CD4-positive, alpha-beta T cell treated with Interleukin-17A for 1 hour (primary cell): ENCODE measurements around the gene CATSPERB.
A peak's percentile ranks its signal among the peaks of the same experiment; 100 is the strongest.
"Not testable (repeated sequence)": the region's sequence is repeated elsewhere in the genome, so short reads cannot be mapped to it uniquely, and the experiment has no call there.

Experiments used
- DNase-seq: peaks from one replicate; pipeline ENCODE4 v3.0.0-alpha.2; 2020

Gene CATSPERB

DNA sequence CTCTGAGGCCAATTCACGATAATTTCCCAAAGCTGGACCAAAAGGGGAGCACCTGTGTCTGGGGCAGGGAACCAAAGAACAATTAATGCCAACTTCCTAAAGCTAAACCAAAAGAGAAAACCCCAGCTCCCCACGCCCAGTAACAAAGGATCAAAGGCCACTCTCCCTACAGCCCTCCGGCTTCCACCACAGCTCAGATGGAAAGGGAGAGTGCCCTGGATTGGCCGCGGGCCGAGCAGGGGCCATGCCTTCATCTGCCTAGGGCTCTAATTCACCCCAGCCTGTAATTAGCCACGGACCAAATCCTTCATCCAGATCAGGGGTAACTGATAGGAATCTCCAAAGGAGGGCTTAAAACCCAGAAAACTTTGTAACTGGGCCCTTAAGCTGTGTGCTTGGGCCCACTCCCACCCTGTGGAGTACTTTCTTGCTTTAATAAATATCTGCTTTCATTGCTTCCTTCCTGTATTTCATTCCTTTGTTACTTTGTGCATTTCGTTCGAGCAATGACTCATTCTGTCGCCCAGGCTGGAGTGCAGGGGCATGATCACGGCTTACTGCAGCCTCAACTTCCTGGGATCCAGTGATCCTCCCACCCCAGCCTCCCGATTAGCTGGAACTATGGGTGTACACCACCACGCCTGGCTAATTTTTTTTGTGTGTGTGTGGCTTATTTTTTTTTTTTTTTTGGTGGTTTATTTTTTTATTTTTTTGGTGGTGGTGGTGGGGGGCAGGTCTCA lies 156.2 kb downstream of the CATSPERB start:
- no peak for DNase-seq

DNA sequence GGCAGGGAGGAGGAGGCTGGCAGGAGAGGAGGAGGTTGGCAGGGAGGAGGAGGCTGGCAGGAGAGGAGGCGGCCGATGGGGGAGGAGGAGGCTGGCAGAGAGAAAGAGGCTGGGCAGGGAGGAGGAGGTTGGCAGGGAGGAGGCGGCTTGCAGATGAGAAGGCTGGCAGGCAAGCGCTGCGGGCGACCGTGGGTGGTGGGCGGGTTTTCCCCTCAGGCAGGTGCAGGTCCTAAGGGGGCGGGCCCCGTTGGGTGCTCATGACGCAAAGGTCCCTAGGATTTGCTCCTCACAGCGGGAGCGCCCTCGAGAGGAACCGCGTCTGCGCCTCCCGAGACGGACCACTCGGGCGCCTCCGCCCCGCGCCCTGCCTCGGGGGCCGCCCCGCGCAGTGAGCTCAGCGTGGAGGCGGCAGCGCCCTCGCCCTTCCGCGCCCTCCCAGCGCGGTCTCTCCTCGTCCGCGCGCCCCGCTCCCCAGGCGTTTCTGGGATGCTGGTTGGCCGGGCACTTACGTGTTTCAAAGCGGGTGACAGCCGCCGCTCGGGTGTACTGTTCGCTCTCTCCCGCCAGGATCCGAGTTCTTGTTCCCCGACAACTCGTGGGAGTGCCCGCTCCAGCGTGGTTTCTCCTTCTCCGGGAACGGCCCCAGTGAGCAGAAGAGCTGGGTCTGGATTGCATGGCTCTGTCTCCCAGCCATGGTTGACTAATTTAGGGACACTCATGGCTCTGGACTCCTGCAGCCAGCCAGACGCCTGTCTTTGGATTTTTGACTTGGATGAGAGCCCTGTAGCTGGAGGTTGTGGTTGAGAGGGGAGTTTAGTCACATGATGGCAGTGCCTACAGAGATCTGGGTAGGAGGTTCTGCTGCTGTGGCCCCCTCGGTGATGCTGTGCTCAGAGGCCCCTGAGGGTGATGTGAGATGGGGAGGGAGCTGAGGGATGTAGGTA lies 157.7 kb downstream of the CATSPERB start:
- peak; percentile 71 for DNase-seq

GRCh38 chr14:91573528-91573893 lies 158.4 kb downstream of the CATSPERB start:
- no peak for DNase-seq

GRCh38 chr14:91570021-91570420 lies 161.9 kb downstream of the CATSPERB start:
- no peak for DNase-seq

DNA sequence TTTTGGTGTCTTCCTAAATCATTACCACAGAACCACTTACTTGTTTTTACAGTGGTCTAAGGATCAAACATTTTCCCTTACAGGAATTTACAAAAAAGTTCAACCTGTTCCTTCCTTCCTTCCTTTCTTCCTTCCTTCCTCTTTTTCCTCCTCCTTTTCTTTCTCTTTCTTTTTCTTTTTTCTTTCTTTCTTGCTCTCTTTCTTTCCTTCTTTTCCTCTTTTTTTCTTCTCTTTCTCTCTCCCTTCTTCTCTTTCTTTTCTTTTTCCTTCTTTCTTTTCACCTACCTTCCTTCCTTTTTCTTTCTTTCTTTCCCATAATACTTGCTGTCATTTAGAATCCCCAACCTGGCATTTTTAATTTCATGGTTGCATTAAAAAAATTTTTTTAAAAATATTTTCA lies 162.6 kb downstream of the CATSPERB start:
- no peak for DNase-seq

- no peak for DNase-seq
These were observed 163.3 kb downstream of the CATSPERB start for GRCh38 chr14:91568626-91569025.

DNA sequence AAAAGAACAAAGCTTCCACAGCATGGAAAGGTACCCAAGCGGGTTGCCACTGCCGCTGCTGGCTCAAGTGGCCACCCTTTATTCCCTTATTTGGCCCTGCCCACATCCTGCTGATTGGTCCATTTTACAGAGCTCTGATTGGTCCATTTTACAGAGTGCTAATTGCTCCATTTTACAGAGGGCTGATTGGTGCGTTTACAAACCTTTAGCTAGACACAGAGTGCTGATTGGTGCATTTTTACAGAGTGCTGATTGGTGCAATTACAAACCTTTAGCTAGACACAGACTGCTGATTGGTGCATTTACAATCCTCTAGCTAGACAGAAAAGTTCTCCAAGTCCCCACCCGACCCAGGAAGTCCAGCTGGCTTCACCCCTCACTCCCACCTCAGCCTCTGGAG lies 164.1 kb downstream of the CATSPERB start:
- DNase-seq = not testable (repeated sequence)

- DNase-seq = no peak
These were observed 176.4 kb downstream of the CATSPERB start for GRCh38 chr14:91555531-91555930.

- DNase-seq = no peak
These were observed 177.2 kb downstream of the CATSPERB start for GRCh38 chr14:91554535-91555332.

GRCh38 chr14:91548108-91548507 lies 183.8 kb downstream of the CATSPERB start:
- DNase-seq = no peak

DNA sequence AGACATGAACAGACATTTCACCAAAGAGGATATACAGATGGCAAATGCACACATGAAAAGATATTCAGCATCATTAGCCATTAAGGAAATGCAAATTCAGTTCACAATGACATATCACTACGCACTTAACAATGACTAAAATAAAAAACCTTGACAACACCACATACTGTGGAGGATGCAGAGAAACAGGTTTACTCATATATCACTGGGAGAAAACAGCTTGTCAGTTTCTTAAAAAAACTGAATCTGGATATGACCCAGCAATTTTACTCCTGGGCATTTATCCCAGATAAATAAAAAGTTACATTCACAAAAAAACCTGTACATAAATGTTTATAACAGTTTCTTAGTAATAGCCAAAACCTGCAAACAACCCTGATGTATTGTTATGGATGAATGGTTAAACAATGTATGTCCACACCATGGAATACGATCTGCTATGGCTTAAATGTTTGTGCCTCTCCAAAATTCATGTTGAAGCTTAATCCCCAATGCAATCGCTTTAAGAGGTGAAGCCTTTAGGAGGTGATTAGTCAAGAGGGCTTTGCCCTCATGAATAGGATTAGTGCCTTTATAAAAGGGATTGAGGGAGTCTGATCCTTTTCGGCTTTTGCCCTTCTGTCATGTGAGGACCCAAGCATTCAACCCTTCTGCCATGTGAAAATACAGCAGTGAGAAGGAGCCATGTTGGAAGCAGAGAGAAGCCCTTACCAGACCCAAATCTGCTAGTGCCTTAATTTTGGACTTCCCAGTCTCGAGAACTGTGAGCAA lies 185.8 kb downstream of the CATSPERB start:
- no peak for DNase-seq

DNA sequence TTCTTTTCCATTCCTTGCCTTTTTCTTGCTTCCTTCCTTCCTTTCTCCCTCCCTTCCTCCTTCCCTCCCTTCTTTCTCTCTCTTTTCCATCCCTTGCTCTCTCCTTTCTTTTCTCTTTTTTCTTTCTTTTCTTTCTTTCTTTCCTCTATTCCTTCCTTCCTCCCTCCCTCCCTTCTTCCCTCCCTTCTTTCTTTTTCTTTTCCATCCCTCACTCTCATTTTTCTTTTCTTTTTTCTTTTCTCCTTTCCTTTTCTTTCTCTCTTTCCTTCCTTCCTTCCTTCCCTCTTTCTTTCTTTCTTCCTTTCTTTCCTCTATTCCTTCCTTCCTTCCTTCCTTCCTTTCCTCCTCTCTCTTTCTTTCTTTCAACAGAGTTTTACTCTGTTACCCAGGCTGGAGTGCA lies 186.7 kb downstream of the CATSPERB start:
- DNase-seq = no peak

DNA sequence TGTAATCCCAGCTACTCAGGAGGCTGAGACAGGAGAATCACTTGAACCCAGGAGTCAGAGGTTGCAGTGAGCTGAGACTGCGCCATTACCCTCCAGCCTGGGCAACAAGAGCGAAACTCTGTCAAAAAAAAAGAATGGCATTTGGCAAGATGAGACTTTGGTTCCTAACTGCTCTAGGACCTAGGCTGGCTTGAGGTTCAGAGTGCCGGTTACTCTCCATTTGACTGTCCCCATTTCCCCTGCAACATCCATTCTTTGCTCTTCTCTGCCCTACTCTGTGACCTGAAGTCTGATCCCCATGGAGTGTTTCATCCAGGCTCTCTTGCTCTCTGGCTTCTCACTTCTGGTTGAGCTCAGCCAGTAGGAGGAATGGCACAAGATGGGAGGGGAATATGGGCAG lies 195.6 kb downstream of the CATSPERB start:
- DNase-seq = no peak

DNA sequence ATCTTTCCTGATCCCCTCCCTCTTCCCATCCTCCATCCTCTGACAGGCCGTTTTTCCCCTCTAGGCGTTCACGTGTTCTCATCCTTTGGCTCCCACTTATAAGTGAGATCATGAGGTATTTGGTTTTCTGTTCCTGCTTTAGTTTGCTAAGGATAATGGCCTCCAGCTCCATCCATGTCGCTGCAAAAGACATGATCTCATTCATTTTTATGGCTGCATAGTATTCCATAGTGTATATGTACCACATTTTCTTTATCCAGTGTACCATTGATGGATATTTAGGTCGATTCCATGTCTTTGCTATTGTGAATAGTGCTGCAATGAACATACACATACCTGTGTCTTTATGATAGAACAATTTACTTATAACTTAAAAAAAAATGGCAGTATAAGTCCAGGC lies 197.8 kb downstream of the CATSPERB start:
- not testable (repeated sequence) for DNase-seq

- no peak for DNase-seq
These were observed 198.3 kb downstream of the CATSPERB start for GRCh38 chr14:91533623-91534022.
